ENCODE data around the gene CAMK2G. TPM values are rescaled to one million over a fixed set of nuclear protein-coding genes. Genes with fewer than 3 reads are reported as not detected.
A peak's percentile ranks its signal among the peaks of the same experiment; 100 is the strongest.

CAMK2G gene
- total RNA-seq, 2 donors from 2014 or later, result 40.0 to 45.8 TPM

- peak overlapping the region; percentile 74 for H3K4me3 ChIP-seq
- no peak for TF ChIP-seq CTCF (IDR thresholded peaks at IDR 0.05)
- H3K4me1 ChIP-seq, result peaks cover 4% of the 10 kb centered on the region
Observed at GRCh38 chr10:73781548-73781878, 92.8 kb downstream of the CAMK2G start.

DNA sequence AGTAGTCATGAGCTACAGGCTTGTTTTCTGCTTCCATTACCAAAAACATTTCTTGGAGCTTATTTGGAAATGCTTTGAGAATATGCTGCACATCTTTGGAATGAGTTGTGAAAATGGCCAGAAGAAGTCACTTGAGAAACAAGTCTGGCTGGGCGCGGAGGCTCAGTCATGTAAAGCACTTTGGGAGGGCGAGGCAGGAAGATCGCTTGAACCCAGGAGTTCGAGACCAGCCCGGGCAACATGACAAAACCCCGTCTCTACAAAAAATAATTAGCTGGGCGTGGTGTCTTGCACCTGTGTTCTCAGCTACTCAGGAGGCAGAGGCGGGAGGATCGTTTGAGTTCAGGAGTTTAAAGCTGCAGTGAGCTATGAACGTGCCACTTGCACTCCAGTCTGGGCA is 93.4 kb downstream of the CAMK2G start:
- no peaks in the 10 kb centered on the region for H3K27me3 ChIP-seq
- peak overlapping the region; percentile 85 for H3K27ac ChIP-seq
- intact Hi-C loops (cut with DNase I), result no loop called here
- H3K36me3 ChIP-seq, result peaks cover 9% of the 10 kb centered on the region
- TF ChIP-seq CTCF (IDR thresholded peaks at IDR 0.05), result no peak
- DNase-seq, result peak; percentile 44
- peak overlapping the region; percentile 45 to 95 for H3K9ac ChIP-seq (ENCODE audit: low read depth in 2 of 2, low read length in 2 of 2)
- H3K9me3 ChIP-seq, result no peaks in the 10 kb centered on the region
- peak overlapping the region; percentile 74 for H3K4me3 ChIP-seq
- peaks cover 4% of the 10 kb centered on the region for H3K4me1 ChIP-seq

More at GRCh38 chr10:73781548-73781878, 92.8 kb downstream of the CAMK2G start:
- no peak for DNase-seq
- H3K27ac ChIP-seq, result peak overlapping the region; percentile 85
- intact Hi-C loops (cut with DNase I), result no loop called here
- peak overlapping the region; percentile 95 to 97 for H3K9ac ChIP-seq (ENCODE audit: low read depth in 2 of 2, low read length in 2 of 2)
- no peaks in the 10 kb centered on the region for H3K9me3 ChIP-seq
- no peaks in the 10 kb centered on the region for H3K27me3 ChIP-seq
- peaks cover 9% of the 10 kb centered on the region for H3K36me3 ChIP-seq

- intact Hi-C loops (cut with DNase I), result no loop called here
- no peak for DNase-seq
- Histone ChIP-seq H3K9ac (ENCODE audit: low read depth in 2 of 2, low read length in 2 of 2) (no peak overlapping the region), H3K4me3 (no peak overlapping the region), H3K4me1 (peaks cover 4% of the 10 kb centered on the region), H3K9me3 (no peaks in the 10 kb centered on the region), H3K27me3 (no peaks in the 10 kb centered on the region), H3K27ac (no peak overlapping the region), H3K36me3 (peaks cover 9% of the 10 kb centered on the region)
- no peak for TF ChIP-seq CTCF (IDR thresholded peaks at IDR 0.05)
Observed at GRCh38 chr10:73780301-73780700, 94.1 kb downstream of the CAMK2G start.

GRCh38 chr10:73779539-73780197 is 94.7 kb downstream of the CAMK2G start:
- no peak overlapping the region for H3K9ac ChIP-seq (ENCODE audit: low read depth in 2 of 2, low read length in 2 of 2)
- DNase-seq, result no peak
- H3K9me3 ChIP-seq, result no peaks in the 10 kb centered on the region
- H3K4me1 ChIP-seq, result peaks cover 10% of the 10 kb centered on the region
- intact Hi-C loops (cut with DNase I), result no loop called here
- no peak overlapping the region for H3K4me3 ChIP-seq
- H3K36me3 ChIP-seq, result peaks cover 9% of the 10 kb centered on the region
- no peaks in the 10 kb centered on the region for H3K27me3 ChIP-seq
- no peak for TF ChIP-seq CTCF (IDR thresholded peaks at IDR 0.05)
- no peak overlapping the region for H3K27ac ChIP-seq

GRCh38 chr10:73779018-73779417 is 95.3 kb downstream of the CAMK2G start:
- intact Hi-C loops (cut with DNase I), result no loop called here
- Histone ChIP-seq H3K27ac (no peak overlapping the region), H3K36me3 (peaks cover 9% of the 10 kb centered on the region), H3K4me1 (peaks cover 13% of the 10 kb centered on the region), H3K27me3 (no peaks in the 10 kb centered on the region), H3K4me3 (no peak overlapping the region), H3K9me3 (no peaks in the 10 kb centered on the region), H3K9ac (ENCODE audit: low read depth in 2 of 2, low read length in 2 of 2) (no peak overlapping the region)
- DNase-seq, result no peak
- TF ChIP-seq CTCF (IDR thresholded peaks at IDR 0.05), result no peak
